Measurements from ENCODE around the gene SEMA4A.

SEMA4A gene

GRCh38 chr1:156140879-156141707, 12.3 kb upstream of the SEMA4A start:
- TF ChIP-seq CTCF (IDR thresholded peaks at IDR 0.05), result peak; percentile 67
- Histone ChIP-seq H3K9me3 (no peaks in the 10 kb centered on the region), H3K4me3 (ENCODE audit: low read depth in 1 of 2, low read length in 1 of 2) (no peak overlapping the region), H3K27ac (no peak overlapping the region), H3K36me3 (no peaks in the 10 kb centered on the region), H3K27me3 (peaks cover 18% of the 10 kb centered on the region), H3K4me1 (ENCODE audit: control insufficient read depth in 1 of 2, insufficient read depth in 1 of 2, low read depth in 1 of 2, low read length in 1 of 2) (peaks cover 4 to 5% of the 10 kb centered on the region in 2 experiments)

- Histone ChIP-seq H3K27ac (no peak overlapping the region), H3K9me3 (no peaks in the 10 kb centered on the region)
Observed at GRCh38 chr1:156143765-156144489, 9.5 kb upstream of the SEMA4A start.

GRCh38 chr1:156144742-156145141, 8.6 kb upstream of the SEMA4A start:
- H3K27ac ChIP-seq, result no peak overlapping the region

More at GRCh38 chr1:156143765-156144489, 9.5 kb upstream of the SEMA4A start:
- Histone ChIP-seq H3K36me3 (no peaks in the 10 kb centered on the region), H3K4me1 (ENCODE audit: control insufficient read depth in 1 of 2, insufficient read depth in 1 of 2, low read depth in 1 of 2, low read length in 1 of 2) (peaks cover 32 to 33% of the 10 kb centered on the region in 2 experiments), H3K27me3 (peaks cover 9% of the 10 kb centered on the region), H3K4me3 (ENCODE audit: low read depth in 1 of 2, low read length in 1 of 2) (no peak overlapping the region)
- no peak for TF ChIP-seq CTCF (IDR thresholded peaks at IDR 0.05)

GRCh38 chr1:156145650-156146019, 7.8 kb upstream of the SEMA4A start:
- TF ChIP-seq CTCF (IDR thresholded peaks at IDR 0.05), result no peak
- Histone ChIP-seq H3K36me3 (no peaks in the 10 kb centered on the region), H3K9me3 (no peaks in the 10 kb centered on the region), H3K4me1 (ENCODE audit: control insufficient read depth in 1 of 2, insufficient read depth in 1 of 2, low read depth in 1 of 2, low read length in 1 of 2) (peaks cover 50% of the 10 kb centered on the region in 2 experiments), H3K27me3 (no peaks in the 10 kb centered on the region), H3K27ac (peak overlapping the region; percentile 93), H3K4me3 (ENCODE audit: low read depth in 1 of 2, low read length in 1 of 2) (no peak overlapping the region)

More at GRCh38 chr1:156144742-156145141, 8.6 kb upstream of the SEMA4A start:
- no peak for TF ChIP-seq CTCF (IDR thresholded peaks at IDR 0.05)
- Histone ChIP-seq H3K4me3 (ENCODE audit: low read depth in 1 of 2, low read length in 1 of 2) (no peak overlapping the region), H3K4me1 (ENCODE audit: control insufficient read depth in 1 of 2, insufficient read depth in 1 of 2, low read depth in 1 of 2, low read length in 1 of 2) (peaks cover 41% of the 10 kb centered on the region in 2 experiments), H3K36me3 (no peaks in the 10 kb centered on the region), H3K9me3 (no peaks in the 10 kb centered on the region), H3K27me3 (peaks cover under 1% of the 10 kb centered on the region)

DNA sequence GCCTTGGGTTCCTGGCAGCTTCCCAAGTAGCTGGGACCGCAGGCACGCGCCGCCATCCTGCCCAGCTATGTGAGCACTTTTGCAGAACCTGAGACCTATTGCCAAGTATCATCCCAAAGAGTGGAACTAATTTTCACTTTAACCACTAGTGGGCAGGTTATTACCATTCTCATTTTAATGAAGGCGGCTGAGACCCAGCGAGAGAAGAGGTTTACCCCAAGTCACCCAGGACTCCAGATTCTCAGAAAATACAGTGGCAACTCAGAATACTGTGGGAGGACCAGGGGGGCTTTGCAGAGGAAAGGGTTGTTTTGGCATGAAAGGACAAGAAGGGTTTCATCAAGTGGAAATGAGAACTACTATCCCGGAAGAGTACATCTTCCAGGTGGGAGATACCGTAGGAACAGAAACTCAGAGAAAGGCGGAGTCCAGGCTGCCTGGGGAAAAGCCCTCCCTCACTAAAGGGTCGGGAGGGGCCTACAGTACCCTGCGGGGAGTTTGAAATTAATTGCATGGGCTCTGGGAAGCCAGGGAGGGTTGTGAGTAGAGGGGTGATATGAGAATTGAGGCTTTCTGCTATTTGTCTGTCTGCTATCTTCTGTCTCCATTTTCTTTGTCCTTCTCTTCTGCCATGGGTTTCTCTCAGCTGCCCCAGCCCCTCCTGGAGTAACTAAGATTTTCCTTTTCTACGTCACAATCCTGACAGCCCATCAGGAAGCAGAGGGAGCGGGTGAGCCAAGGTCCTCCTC, 7.2 kb upstream of the SEMA4A start:
- TF ChIP-seq CTCF (IDR thresholded peaks at IDR 0.05), result peak; percentile 73
- Histone ChIP-seq H3K27ac (peak overlapping the region; percentile 93), H3K27me3 (no peaks in the 10 kb centered on the region), H3K4me1 (ENCODE audit: control insufficient read depth in 1 of 2, insufficient read depth in 1 of 2, low read depth in 1 of 2, low read length in 1 of 2) (peaks cover 55 to 56% of the 10 kb centered on the region in 2 experiments), H3K36me3 (no peaks in the 10 kb centered on the region), H3K9me3 (no peaks in the 10 kb centered on the region), H3K4me3 (ENCODE audit: low read depth in 1 of 2, low read length in 1 of 2) (peak overlapping the region; percentile 42 to 45)
